ENCODE results near the gene MTHFD2L. TPM values are rescaled to one million over a fixed set of nuclear protein-coding genes. Genes with fewer than 3 reads are reported as not detected.

MTHFD2L gene
- total and polyA plus RNA-seq, 9 of the 15 experiments (the other 6 are each of a cell fraction or from before 2014, with no cell fraction given): 10.0 to 39.0 (median 26.0) TPM

- TF ChIP-seq ZBTB2 (IDR thresholded peaks at IDR 0.05) (no peak; the same call in 1 of the 2 replicates), CBFB (CRISPR knock-in tag; IDR thresholded peaks at IDR 0.05) (no peak), ZNF449 (CRISPR knock-in tag; IDR thresholded peaks at IDR 0.05) (no peak), RBFOX2 (IDR thresholded peaks at IDR 0.05; ENCODE audit: low read depth, low read length) (peak; percentile 98), SREBF2 (CRISPR knock-in tag; IDR thresholded peaks at IDR 0.05) (no peak), CTCFL (IDR thresholded peaks at IDR 0.05; ENCODE audit: borderline replicate concordance, insufficient read depth, low read depth, low read length, poor library complexity, severe bottlenecking) (no peak), ZNF507 (tag; conservative IDR thresholded peaks at IDR 0.05) (no peak), CREB1 (IDR thresholded peaks at IDR 0.05) (0 out of 2 replicates have a peak, but pooled peaks have one; percentile 13), CREB1 (CRISPR knock-in tag; IDR thresholded peaks at IDR 0.05) (peak; percentile 53; the same call in 1 of the 2 replicates), MCM5 (IDR thresholded peaks at IDR 0.05; ENCODE audit: low read depth) (no peak), MYNN (IDR thresholded peaks at IDR 0.05) (peak; percentile 85), MYNN (CRISPR knock-in tag; IDR thresholded peaks at IDR 0.05) (no peak), NR2C2 (CRISPR knock-in tag; IDR thresholded peaks at IDR 0.05) (peak; percentile 23; the same call in 1 of the 2 replicates), NR2C2 (tag; IDR thresholded peaks at IDR 0.05) (peak; percentile 57; the same call in 1 of the 2 replicates), HCFC1 (IDR thresholded peaks at IDR 0.05; ENCODE audit: low read depth, low read length) (peak; percentile 77), EGR1 (conservative IDR thresholded peaks at IDR 0.05) (peak; percentile 54), XRCC4 (IDR thresholded peaks at IDR 0.05; ENCODE audit: extremely low read depth, insufficient read depth, insufficient read length) (no peak), NR4A1 (CRISPR knock-in tag; IDR thresholded peaks at IDR 0.05) (no peak), NR4A1 (tag; IDR thresholded peaks at IDR 0.05) (no peak), NCOA4 (IDR thresholded peaks at IDR 0.05; ENCODE audit: partially characterized antibody) (peak; percentile 10)
These were observed at the start of gene MTHFD2L (continued) for GRCh38 chr4:74157561-74158465.

Measured in K562 (cell line).